IMR-90 (cell line): ENCODE results near the gene GRB10. TPM values are rescaled to one million over a fixed set of nuclear protein-coding genes. Genes with fewer than 3 reads are reported as not detected.
A peak's percentile ranks its signal among the peaks of the same experiment; 100 is the strongest.

Experiments
- ATAC-seq: fragments of 200-7000 bp; cut with Tn5 transposase; 2 replicates; pipeline ENCODE4 v1.9.1; 2020; ENCODE audit warnings: low read depth, mild to moderate bottlenecking, moderate library complexity
- BruUV-seq: library from RNA; stranded (reverse); fragments of 400-500 nt; replicated peaks from 2 replicates; lab custom pipeline; 2021; lab: Mats Ljungman, UMichigan
- CTCF ChIA-PET: fragments of 300-600 bp; formaldehyde crosslinking; extraction: SDS; loops from one replicate; lab custom pipeline; 2021; ENCODE audit warnings: antibody characterized with exemption; lab: Yijun Ruan, JAX
- POLR2A ChIA-PET: fragments of 300-600 bp; sonication (Branson Sonifier 250); formaldehyde crosslinking; loops from one replicate; lab custom pipeline; 2022; ENCODE audit warnings: antibody characterized with exemption; ENCODE audit not compliant: unreplicated experiment; lab: Charles Lee
- DNase-seq: peaks from one replicate; pipeline ENCODE4 v3.0.0; 2013
- H2AFZ ChIP-seq: replicated peaks from 2 replicates; pipeline ENCODE3; 2013; ENCODE audit warnings: low read length, mild to moderate bottlenecking; ENCODE audit not compliant: poor library complexity
- H2AK5ac ChIP-seq: 2 replicates; pipeline ENCODE4 v1.6.1; 2013; ENCODE audit warnings: low read depth, low read length, inconsistent platforms
- H2AK9ac ChIP-seq: replicated peaks from 2 replicates; pipeline ENCODE3; 2013; ENCODE audit warnings: mild to moderate bottlenecking, low read depth, low read length, moderate library complexity; ENCODE audit not compliant: poor library complexity
- H2BK120ac ChIP-seq: 2 replicates; pipeline ENCODE4 v1.6.1; 2013; ENCODE audit warnings: low read depth, low read length, inconsistent platforms
- H2BK15ac ChIP-seq: 3 replicates; pipeline ENCODE4 v1.6.1; 2013; ENCODE audit warnings: low read depth, low read length, inconsistent platforms
- H2BK20ac ChIP-seq: 2 replicates; pipeline ENCODE4 v1.6.1; 2013; ENCODE audit warnings: low read depth, mild to moderate bottlenecking, inconsistent platforms, low read length, moderate library complexity
- H2BK5ac ChIP-seq: 2 replicates; pipeline ENCODE4 v1.6.1; 2013; ENCODE audit warnings: mild to moderate bottlenecking, low read depth, low read length, inconsistent platforms; ENCODE audit not compliant: poor library complexity, severe bottlenecking
- H3K14ac ChIP-seq: replicated peaks from 2 replicates; pipeline ENCODE4 v1.6.1; 2013; ENCODE audit warnings: low read depth, low read length, inconsistent platforms
- H3K18ac ChIP-seq: 2 replicates; pipeline ENCODE4 v1.6.1; 2013; ENCODE audit warnings: low read depth, low read length, control low read depth
- H3K23ac ChIP-seq: 2 replicates; pipeline ENCODE4 v1.6.1; 2013; ENCODE audit warnings: low read depth, low read length, inconsistent platforms
- H3K27ac ChIP-seq: 2 replicates; pipeline ENCODE4 v1.5.1; 2013; ENCODE audit warnings: mild to moderate bottlenecking, control low read depth, low read length; ENCODE audit not compliant: insufficient read depth
- H3K27me3 ChIP-seq: 2 replicates; pipeline ENCODE4 v1.6.1; 2013; ENCODE audit warnings: low read length; ENCODE audit not compliant: control insufficient read depth, insufficient read depth
- H3K36me3 ChIP-seq: 2 replicates; pipeline ENCODE4 v1.6.1; 2013; ENCODE audit warnings: low read length, mixed read lengths; ENCODE audit not compliant: control insufficient read depth, insufficient read depth
- H3K4ac ChIP-seq: 2 replicates; pipeline ENCODE4 v1.6.1; 2013; ENCODE audit warnings: low read depth, low read length, inconsistent platforms
- H3K4me1 ChIP-seq: 2 replicates; pipeline ENCODE4 v1.6.1; 2013; ENCODE audit warnings: low read length, mixed read lengths; ENCODE audit not compliant: control insufficient read depth, insufficient read depth
- H3K4me2 ChIP-seq: 2 replicates; pipeline ENCODE4 v1.6.1; 2013; ENCODE audit warnings: low read depth, mild to moderate bottlenecking, control low read depth, low read length, moderate library complexity
- H3K4me3 ChIP-seq: 2 replicates; pipeline ENCODE4 v1.5.1; 2013; ENCODE audit warnings: low read depth, mild to moderate bottlenecking, control low read depth, low read length, moderate library complexity; ENCODE audit not compliant: insufficient read depth
- H3K56ac ChIP-seq: 2 replicates; pipeline ENCODE4 v1.6.1; 2013; ENCODE audit warnings: low read length, inconsistent platforms; ENCODE audit not compliant: insufficient read depth; ENCODE audit errors: extremely low read depth
- H3K79me1 ChIP-seq, 2 experiments: 2 replicates each; pipeline ENCODE4 v1.6.1; 2013; ENCODE audit warnings: low read length in 2 of 2, inconsistent platforms in 1 of 2, low read depth in 1 of 2
- H3K9ac ChIP-seq: 2 replicates; pipeline ENCODE4 v1.6.1; 2013; ENCODE audit warnings: low read depth, low read length, control low read depth
- H3K9me1 ChIP-seq: 2 replicates; pipeline ENCODE4 v1.6.1; 2013; ENCODE audit warnings: low read length, inconsistent platforms; ENCODE audit not compliant: insufficient read depth
- H3K9me3 ChIP-seq: 2 replicates; pipeline ENCODE4 v1.6.1; 2013; ENCODE audit warnings: low read length; ENCODE audit not compliant: control insufficient read depth, insufficient read depth
- H4K20me1 ChIP-seq: 2 replicates; pipeline ENCODE4 v1.6.1; 2013; ENCODE audit warnings: low read length, inconsistent platforms; ENCODE audit not compliant: insufficient read depth
- H4K5ac ChIP-seq: 2 replicates; pipeline ENCODE4 v1.6.1; 2013; ENCODE audit warnings: mild to moderate bottlenecking, low read depth, low read length, control low read depth
- H4K8ac ChIP-seq, 2 experiments: 2 replicates each; pipeline ENCODE4 v1.6.1; 2013; ENCODE audit warnings: low read depth in 2 of 2, low read length in 2 of 2, control low read depth in 1 of 2, inconsistent platforms in 1 of 2
- H4K91ac ChIP-seq: 2 replicates; pipeline ENCODE4 v1.6.1; 2013; ENCODE audit warnings: low read depth, low read length, inconsistent platforms; ENCODE audit not compliant: insufficient read depth
- CHD1 ChIP-seq: IDR thresholded peaks from 2 replicates; pipeline ENCODE4 v1.6.1; 2012; ENCODE audit warnings: low read depth, low read length, improper control_type of control experiment
- ELK1 ChIP-seq: fragments of 150-350 bp; IDR thresholded peaks from 2 replicates; pipeline ENCODE4 v1.6.1; 2016; ENCODE audit warnings: low read depth, mild to moderate bottlenecking, low read length, moderate library complexity, borderline replicate concordance
- MXI1 ChIP-seq: IDR thresholded peaks from 2 replicates; pipeline ENCODE4 v1.6.1; 2012; ENCODE audit warnings: low read depth, mild to moderate bottlenecking, low read length, moderate library complexity, borderline replicate concordance
- WGBS, 2 experiments: methylation state at CpG; one replicate each; pipeline versions ENCODE4 v1.1.5 to v1.1.7; 2013; ENCODE audit warnings: missing lambda C conversion rate in 2 of 2; ENCODE audit not compliant: insufficient read length in 1 of 2; ENCODE audit errors: extremely low coverage in 2 of 2; 5-methylcytosine and 5-hydroxymethylcytosine counted together
- dilution Hi-C: fragments of 300-500 bp; cut with HindIII; formaldehyde crosslinking; loops from one replicate; pipeline ENCODE4 v1.14.3; 2018; ENCODE audit warnings: low sequenced_read_pairs; ENCODE audit not compliant: unreplicated experiment
- in situ Hi-C: fragments of 300-500 bp; cut with MboI; formaldehyde crosslinking; loops from 3 replicates; pipeline ENCODE4 v1.14.3; 2019; ENCODE audit warnings: low sequenced_read_pairs, inconsistent platforms, mixed read lengths
- intact Hi-C: fragments of 100-400 bp; cut with micrococcal nuclease; formaldehyde crosslinking; loops from 2 replicates; pipeline ENCODE4 v1.10.0; 2022
- polyA plus RNA-seq, 3 experiments: library from polyadenylated mRNA; depleted of rRNA; stranded (reverse); fragments of >200 nt; gene quantifications; 2 replicates each; pipeline ENCODE4 v1.2.3, GENCODE V29; 2012; ENCODE audit warnings: low replicate concordance in 1 of 3
- total RNA-seq: library from RNA; depleted of rRNA; stranded (reverse); fragments of >200 nt; gene quantifications from 2 replicates; pipeline ENCODE4 v1.2.3, GENCODE V29; 2012

GRB10 gene
- total and polyA plus RNA-seq, 2 of the 4 experiments (the other 2 are of a cell fraction), result 6.3 to 15.1 TPM

GRCh38 chr7:50552921-50553320, 229.8 kb downstream of the GRB10 start:
- H2AK9ac ChIP-seq, result no peak overlapping the region
- H2BK5ac ChIP-seq, result no peak overlapping the region
- no peaks in the 10 kb centered on the region for H4K20me1 ChIP-seq
- no peak overlapping the region for H2AK5ac ChIP-seq
- H4K91ac ChIP-seq, result no peak overlapping the region
- WGBS, 2 experiments, result 20% methylated on average over 1 of the region's 4 CpGs; no CpG with 5 or more reads in 1 of the 2 experiments
- no peaks in the 10 kb centered on the region for H3K79me1 ChIP-seq
- peak; percentile 62 for ATAC-seq
- H3K4ac ChIP-seq, result no peak overlapping the region
- no peak overlapping the region for H4K5ac ChIP-seq
- POLR2A ChIA-PET, result no interaction called here
- H4K8ac ChIP-seq, result no peak overlapping the region
- no peak overlapping the region for H2BK20ac ChIP-seq
- H2BK15ac ChIP-seq, result no peak overlapping the region
- H2BK120ac ChIP-seq, result no peak overlapping the region
- no peak overlapping the region for H3K27ac ChIP-seq
- no peak for TF ChIP-seq CHD1
- TF ChIP-seq MXI1, result peak; percentile 74; the same call in 1 of the 2 replicates
- TF ChIP-seq ELK1, result no peak
- in situ Hi-C loops (no loop called here), intact Hi-C loops (no loop called here), dilution Hi-C loops (no loop called here)
- H3K4me3 ChIP-seq, result no peak overlapping the region
- CTCF ChIA-PET, result no interaction called here
- H3K4me2 ChIP-seq, result no peak overlapping the region
- H3K14ac ChIP-seq, result no peak overlapping the region
- H3K56ac ChIP-seq, result no peak overlapping the region
- BruUV-seq, result no TSS peak
- no peaks in the 10 kb centered on the region for H3K4me1 ChIP-seq
- no peak overlapping the region for H3K9ac ChIP-seq
- H3K9me3 ChIP-seq, result no peaks in the 10 kb centered on the region
- peak overlapping the region; percentile 47 for H2AFZ ChIP-seq
- no peaks in the 10 kb centered on the region for H3K36me3 ChIP-seq
- no peaks in the 10 kb centered on the region for H3K9me1 ChIP-seq
- H3K27me3 ChIP-seq, result no peaks in the 10 kb centered on the region; the same call in none of the 2 replicates
- no peak overlapping the region for H3K18ac ChIP-seq
- no peak overlapping the region for H3K23ac ChIP-seq
- peak; percentile 55 for DNase-seq
